H9 (cell line): ENCODE results near the gene EMX2. TPM values are rescaled to one million over a fixed set of nuclear protein-coding genes. Genes with fewer than 3 reads are reported as not detected.
A peak's percentile ranks its signal among the peaks of the same experiment; 100 is the strongest.

Source experiments
- DNase-seq: peaks from one replicate; pipeline ENCODE4 v3.0.0-alpha.2; 2017
- H2AFZ ChIP-seq: one replicate; pipeline ENCODE4 v1.6.1; 2013; ENCODE audit warnings: mild to moderate bottlenecking, low read length, control low read depth, moderate library complexity
- H2AK5ac ChIP-seq: 2 replicates; pipeline ENCODE4 v1.6.1; 2013; ENCODE audit warnings: low read length, control low read depth, mixed read lengths; ENCODE audit not compliant: insufficient read length
- H2BK120ac ChIP-seq: one replicate; pipeline ENCODE4 v1.6.1; 2013; ENCODE audit warnings: low read depth, mild to moderate bottlenecking, low read length, control low read depth, inconsistent platforms; ENCODE audit not compliant: poor library complexity, severe bottlenecking
- H2BK12ac ChIP-seq: 2 replicates; pipeline ENCODE4 v1.6.1; 2013; ENCODE audit warnings: low read length, control low read depth, mixed read lengths, low read depth; ENCODE audit not compliant: insufficient read length
- H2BK15ac ChIP-seq: 2 replicates; pipeline ENCODE4 v1.6.1; 2013; ENCODE audit warnings: low read depth, low read length, control low read depth
- H2BK20ac ChIP-seq: one replicate; pipeline ENCODE4 v1.6.1; 2013; ENCODE audit warnings: low read depth, mild to moderate bottlenecking, low read length, control low read depth, inconsistent platforms; ENCODE audit not compliant: poor library complexity, severe bottlenecking
- H2BK5ac ChIP-seq: 2 replicates; pipeline ENCODE4 v1.6.1; 2013; ENCODE audit warnings: low read length, control low read depth, mixed read lengths; ENCODE audit not compliant: insufficient read length
- H3K14ac ChIP-seq: 2 replicates; pipeline ENCODE4 v1.6.1; 2013; ENCODE audit warnings: low read length, control low read depth; ENCODE audit not compliant: insufficient read depth
- H3K18ac ChIP-seq: 2 replicates; pipeline ENCODE4 v1.6.1; 2013; ENCODE audit warnings: low read depth, mild to moderate bottlenecking, mixed read lengths, low read length, control low read depth; ENCODE audit not compliant: insufficient read length
- H3K23ac ChIP-seq: 2 replicates; pipeline ENCODE4 v1.6.1; 2013; ENCODE audit warnings: low read length, control low read depth, mixed read lengths, low read depth; ENCODE audit not compliant: insufficient read length
- H3K23me2 ChIP-seq: 2 replicates; pipeline ENCODE4 v1.6.1; 2013; ENCODE audit warnings: low read depth, mild to moderate bottlenecking, mixed read lengths, low read length, control low read depth; ENCODE audit not compliant: insufficient read length, poor library complexity, severe bottlenecking
- H3K27ac ChIP-seq: 2 replicates; pipeline ENCODE4 v1.5.1; 2013; ENCODE audit warnings: low read length, control low read depth, mixed read lengths, low read depth; ENCODE audit not compliant: insufficient read length
- H3K27me3 ChIP-seq: 2 replicates; pipeline ENCODE4 v1.6.1; 2013; ENCODE audit warnings: low read length, control low read depth, inconsistent platforms; ENCODE audit not compliant: insufficient read depth
- H3K4ac ChIP-seq: 2 replicates; pipeline ENCODE4 v1.6.1; 2013; ENCODE audit warnings: low read depth, mild to moderate bottlenecking, control low read depth, inconsistent platforms, low read length, moderate library complexity
- H3K4me1 ChIP-seq: 2 replicates; pipeline ENCODE4 v1.6.1; 2013; ENCODE audit warnings: low read length, control low read depth, inconsistent platforms; ENCODE audit not compliant: insufficient read depth
- H3K4me2 ChIP-seq: 2 replicates; pipeline ENCODE4 v1.6.1; 2013; ENCODE audit warnings: low read length, control low read depth, mixed read lengths; ENCODE audit not compliant: insufficient read length, insufficient read depth
- H3K56ac ChIP-seq: 2 replicates; pipeline ENCODE4 v1.6.1; 2013; ENCODE audit warnings: low read depth, mild to moderate bottlenecking, mixed read lengths, low read length, control low read depth; ENCODE audit not compliant: insufficient read length
- H3K79me1 ChIP-seq: 2 replicates; pipeline ENCODE4 v1.6.1; 2013; ENCODE audit warnings: low read depth, mild to moderate bottlenecking, moderate library complexity, low read length, control low read depth, inconsistent platforms; ENCODE audit not compliant: insufficient read depth, poor library complexity, severe bottlenecking
- H3K79me2 ChIP-seq: 2 replicates; pipeline ENCODE4 v1.6.1; 2013; ENCODE audit warnings: low read length, control low read depth, inconsistent platforms; ENCODE audit not compliant: insufficient read depth
- H3K9ac ChIP-seq: 2 replicates; pipeline ENCODE4 v1.6.1; 2013; ENCODE audit warnings: low read length, control low read depth, mixed read lengths; ENCODE audit not compliant: insufficient read length; ENCODE audit errors: extremely low read depth
- H3K9me3 ChIP-seq: one replicate; pipeline ENCODE4 v1.6.1; 2013; ENCODE audit warnings: low read depth, low read length, inconsistent platforms; ENCODE audit not compliant: control insufficient read depth
- H3T11ph ChIP-seq: one replicate; pipeline ENCODE4 v1.6.1; 2013; ENCODE audit warnings: mild to moderate bottlenecking, low read length, control low read depth, inconsistent platforms
- H4K20me1 ChIP-seq: one replicate; pipeline ENCODE4 v1.6.1; 2013; ENCODE audit not compliant: control insufficient read depth, insufficient read length, insufficient read depth
- H4K5ac ChIP-seq: 2 replicates; pipeline ENCODE4 v1.6.1; 2013; ENCODE audit warnings: low read depth, mild to moderate bottlenecking, mixed read lengths, low read length, control low read depth; ENCODE audit not compliant: insufficient read length
- H4K8ac ChIP-seq: replicated peaks from 2 replicates; pipeline ENCODE4 v1.6.1; 2013; ENCODE audit warnings: low read length, control low read depth, mixed read lengths, low read depth; ENCODE audit not compliant: insufficient read length
- H4K91ac ChIP-seq: 2 replicates; pipeline ENCODE4 v1.6.1; 2013; ENCODE audit warnings: low read depth, mild to moderate bottlenecking, moderate library complexity, mixed read lengths, low read length, control low read depth; ENCODE audit not compliant: insufficient read length
- H3K27ac Mint-ChIP-seq, 3 experiments: 2 replicates in 2 of 3; 3 replicates in 1 of 3; pipeline ENCODE4 v1.8.0; 2020 to 2021; ENCODE audit warnings: mixed read lengths in 3 of 3, mild to moderate bottlenecking in 1 of 3, moderate library complexity in 1 of 3
- H3K27me3 Mint-ChIP-seq: 2 replicates; pipeline ENCODE4 v1.8.0; 2021; ENCODE audit warnings: low read depth, mild to moderate bottlenecking, moderate library complexity, mixed read lengths
- H3K36me3 Mint-ChIP-seq, 3 experiments: 2 replicates in 2 of 3; 3 replicates in 1 of 3; pipeline ENCODE4 v1.8.0; 2020 to 2021; ENCODE audit warnings: low read depth in 3 of 3, mixed read lengths in 3 of 3; ENCODE audit not compliant: insufficient read depth in 1 of 3
- H3K4me1 Mint-ChIP-seq, 2 experiments: 2 replicates each; pipeline ENCODE4 v1.8.0; 2020; ENCODE audit warnings: mixed read lengths in 2 of 2
- H3K4me3 Mint-ChIP-seq, 2 experiments: 2 replicates in 1 of 2; 3 replicates in 1 of 2; pipeline ENCODE4 v1.8.0; 2020 to 2021; ENCODE audit warnings: mild to moderate bottlenecking in 2 of 2, mixed read lengths in 2 of 2, moderate library complexity in 1 of 2
- H3K9me3 Mint-ChIP-seq, 2 experiments: 2 replicates in 1 of 2; 3 replicates in 1 of 2; pipeline ENCODE4 v1.8.0; 2020; ENCODE audit warnings: mild to moderate bottlenecking in 2 of 2, mixed read lengths in 2 of 2, moderate library complexity in 1 of 2
- WGBS: extraction: QIAGEN DNeasy Blood & Tissue Kit; methylation state at CpG from one replicate; pipeline ENCODE4 v1.1.7; 2013; ENCODE audit warnings: missing lambda C conversion rate, low lambda C conversion rate, mixed read lengths; ENCODE audit not compliant: insufficient read length; ENCODE audit errors: extremely low coverage; 5-methylcytosine and 5-hydroxymethylcytosine counted together
- total RNA-seq: library from RNA; stranded (reverse); gene quantifications from 2 replicates; pipeline ENCODE4 v1.2.1, GENCODE V29; 2021
- TF ChIP-seq, protein P1 (sequence below): fragments of 200-600 bp; sonication (generic); conservative IDR thresholded peaks from 3 replicates; pipeline ENCODE4 v1.8.0; 2021; ENCODE audit warnings: antibody characterized with exemption, mild to moderate bottlenecking

The EMX2 gene
- total RNA-seq, 1 experiment from 2014 or later, result not detected

DNA sequence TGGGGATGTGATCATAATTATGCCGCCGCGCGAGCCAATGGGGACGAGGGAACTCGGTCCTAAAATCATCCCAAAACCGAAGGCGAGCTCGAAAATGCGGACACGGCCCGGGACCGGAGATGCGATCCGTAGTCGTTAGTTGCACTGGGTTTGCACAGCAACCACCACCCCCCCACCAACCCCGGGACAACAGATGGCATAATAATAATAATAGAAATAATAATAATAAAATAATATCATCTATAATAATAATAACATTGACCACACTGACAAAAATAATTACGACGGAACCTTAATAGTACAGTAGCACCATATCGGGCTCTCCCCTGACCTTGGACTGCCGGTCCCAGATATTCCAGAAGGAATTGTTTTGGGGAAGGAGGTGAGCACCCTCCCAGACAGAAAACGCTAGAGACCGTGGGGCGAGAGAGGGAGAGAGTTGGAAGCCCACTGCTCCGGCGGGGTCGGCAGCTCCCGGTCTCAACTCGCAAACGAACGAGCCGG, 1.1 kb upstream of the EMX2 start:
- Histone ChIP-seq H3K9ac (no peak overlapping the region), H2AFZ (no peak overlapping the region), H3K18ac (no peak overlapping the region), H4K8ac (no peak overlapping the region), H2BK15ac (no peak overlapping the region), H2AK5ac (no peak overlapping the region), H3K23me2 (peaks cover 8% of the 10 kb centered on the region), H3K4me1 (no peaks in the 10 kb centered on the region), H4K5ac (no peak overlapping the region), H4K91ac (no peak overlapping the region), H2BK120ac (no peak overlapping the region), H3K56ac (no peak overlapping the region), H3K9me3 (no peaks in the 10 kb centered on the region), H3K79me1 (no peaks in the 10 kb centered on the region), H4K20me1 (no peaks in the 10 kb centered on the region), H3K27ac (no peak overlapping the region), H3K79me2 (no peaks in the 10 kb centered on the region), H2BK12ac (no peak overlapping the region), H3K14ac (no peak overlapping the region), H3K4ac (no peak overlapping the region), H2BK20ac (no peak overlapping the region), H3K4me2 (peak overlapping the region; percentile 48), H3T11ph (no peak overlapping the region), H2BK5ac (no peak overlapping the region), H3K27me3 (peaks cover 87% of the 10 kb centered on the region), H3K23ac (no peak overlapping the region)
- Mint-ChIP-seq H3K9me3 (peaks cover 1 to 5% of the 10 kb centered on the region in 2 experiments; a peak in 2 of 5 replicates), H3K27ac (no peak overlapping the region), H3K4me3 (peak overlapping the region; percentile 49 to 84), H3K4me1 (peaks cover 19 to 37% of the 10 kb centered on the region in 2 experiments), H3K36me3 (no peaks in the 10 kb centered on the region; a peak in 1 of 7 replicates), H3K27me3 (peaks cover 99% of the 10 kb centered on the region)
- no CpG with 5 or more reads among the region's 32 CpGs for WGBS
- DNase-seq, result peak; percentile 75
- TF ChIP-seq, protein P1, sequence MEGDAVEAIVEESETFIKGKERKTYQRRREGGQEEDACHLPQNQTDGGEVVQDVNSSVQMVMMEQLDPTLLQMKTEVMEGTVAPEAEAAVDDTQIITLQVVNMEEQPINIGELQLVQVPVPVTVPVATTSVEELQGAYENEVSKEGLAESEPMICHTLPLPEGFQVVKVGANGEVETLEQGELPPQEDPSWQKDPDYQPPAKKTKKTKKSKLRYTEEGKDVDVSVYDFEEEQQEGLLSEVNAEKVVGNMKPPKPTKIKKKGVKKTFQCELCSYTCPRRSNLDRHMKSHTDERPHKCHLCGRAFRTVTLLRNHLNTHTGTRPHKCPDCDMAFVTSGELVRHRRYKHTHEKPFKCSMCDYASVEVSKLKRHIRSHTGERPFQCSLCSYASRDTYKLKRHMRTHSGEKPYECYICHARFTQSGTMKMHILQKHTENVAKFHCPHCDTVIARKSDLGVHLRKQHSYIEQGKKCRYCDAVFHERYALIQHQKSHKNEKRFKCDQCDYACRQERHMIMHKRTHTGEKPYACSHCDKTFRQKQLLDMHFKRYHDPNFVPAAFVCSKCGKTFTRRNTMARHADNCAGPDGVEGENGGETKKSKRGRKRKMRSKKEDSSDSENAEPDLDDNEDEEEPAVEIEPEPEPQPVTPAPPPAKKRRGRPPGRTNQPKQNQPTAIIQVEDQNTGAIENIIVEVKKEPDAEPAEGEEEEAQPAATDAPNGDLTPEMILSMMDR, result no peak
